H1 (cell line): Measurements from ENCODE around the gene DPF3. TPM values are rescaled to one million over a fixed set of nuclear protein-coding genes. Genes with fewer than 3 reads are reported as not detected.

Experiments
- CTCF ChIA-PET: fragments of 300-600 bp; sonication (Branson Sonifier 250); formaldehyde crosslinking; loops from one replicate; lab custom pipeline; 2021; ENCODE audit not compliant: partially characterized antibody; lab: Charles Lee
- POLR2A ChIA-PET: fragments of 300-600 bp; sonication (Branson Sonifier 250); formaldehyde crosslinking; loops from one replicate; lab custom pipeline; 2021; ENCODE audit warnings: inconsistent platforms; ENCODE audit not compliant: partially characterized antibody; lab: Charles Lee
- DNase-seq, 2 experiments: peaks; one replicate each; pipeline versions ENCODE4 v3.0.0 to v3.0.0-alpha.2; 2010 to 2022; ENCODE audit warnings: low spot score in 2 of 2, low read depth in 1 of 2, mixed read lengths in 1 of 2
- FAIRE-seq: peaks from 2 replicates; lab custom pipeline; 2011; peaks lifted over from hg19 to GRCh38; lab: Jason Lieb, UNC
- H2AFZ ChIP-seq: 2 replicates; pipeline ENCODE4 v1.8.1; 2012; ENCODE audit warnings: low read length, inconsistent platforms
- H2AK5ac ChIP-seq: 2 replicates; pipeline ENCODE4 v1.6.1; 2013; ENCODE audit warnings: low read depth, low read length
- H2BK120ac ChIP-seq: replicated peaks from 2 replicates; pipeline ENCODE3; 2013; ENCODE audit warnings: low read depth, low read length, inconsistent platforms
- H2BK12ac ChIP-seq: 2 replicates; pipeline ENCODE4 v1.6.1; 2013; ENCODE audit warnings: low read depth, low read length
- H2BK15ac ChIP-seq: 2 replicates; pipeline ENCODE4 v1.6.1; 2013; ENCODE audit warnings: low read length
- H2BK20ac ChIP-seq: 2 replicates; pipeline ENCODE4 v1.6.1; 2013; ENCODE audit warnings: low read length
- H2BK5ac ChIP-seq: 2 replicates; pipeline ENCODE4 v1.6.1; 2013; ENCODE audit warnings: low read depth, low read length
- H3K14ac ChIP-seq: 2 replicates; pipeline ENCODE4 v1.6.1; 2013; ENCODE audit warnings: inconsistent platforms; ENCODE audit not compliant: insufficient read length
- H3K18ac ChIP-seq: 2 replicates; pipeline ENCODE4 v1.6.1; 2013; ENCODE audit warnings: low read length; ENCODE audit errors: extremely low read depth
- H3K23ac ChIP-seq: 2 replicates; pipeline ENCODE4 v1.6.1; 2013; ENCODE audit warnings: inconsistent platforms; ENCODE audit not compliant: insufficient read length
- H3K23me2 ChIP-seq: 2 replicates; pipeline ENCODE4 v1.6.1; 2013; ENCODE audit warnings: low read depth, low read length
- H3K27ac ChIP-seq: 2 replicates; pipeline ENCODE4 v1.6.1; 2011; ENCODE audit warnings: low read depth, low read length, inconsistent platforms
- H3K27me3 ChIP-seq, 4 experiments: replicated peaks in 1 of 4; 1 replicate in 1 of 4; 2 replicates in 3 of 4; pipeline versions ENCODE4 v1.6.1 to v1.8.1; 2011 to 2013; ENCODE audit warnings: low read length in 3 of 4, mild to moderate bottlenecking in 3 of 4, inconsistent platforms in 2 of 4, mixed read lengths in 2 of 4, moderate library complexity in 1 of 4; ENCODE audit not compliant: control insufficient read depth in 3 of 4, insufficient read depth in 3 of 4; ENCODE audit errors: extremely low read depth in 1 of 4
- H3K36me3 ChIP-seq, 4 experiments: 2 replicates each; pipeline versions ENCODE4 v1.6.1 to v1.8.1; 2011 to 2013; ENCODE audit warnings: mild to moderate bottlenecking in 4 of 4, low read length in 3 of 4, moderate library complexity in 2 of 4, control low read depth in 1 of 4, inconsistent platforms in 1 of 4; ENCODE audit not compliant: insufficient read depth in 4 of 4, control insufficient read depth in 2 of 4
- H3K4ac ChIP-seq: replicated peaks from 2 replicates; pipeline ENCODE3; 2013; ENCODE audit warnings: low read length, low read depth, mixed read lengths, inconsistent platforms; ENCODE audit not compliant: insufficient read length
- H3K4me1 ChIP-seq, 4 experiments: replicated peaks in 1 of 4; 1 replicate in 1 of 4; 2 replicates in 3 of 4; pipeline versions ENCODE4 v1.6.1 to v1.8.1; 2011 to 2013; ENCODE audit warnings: low read length in 3 of 4, inconsistent platforms in 2 of 4, mixed read lengths in 1 of 4; ENCODE audit not compliant: insufficient read depth in 4 of 4, control insufficient read depth in 3 of 4
- H3K4me2 ChIP-seq, 2 experiments: 2 replicates each; pipeline versions ENCODE4 v1.6.1 to v1.8.1; 2011 to 2013; ENCODE audit warnings: low read depth in 2 of 2, low read length in 2 of 2, control low read depth in 1 of 2, inconsistent platforms in 1 of 2, mild to moderate bottlenecking in 1 of 2; ENCODE audit not compliant: insufficient read depth in 1 of 2
- H3K4me3 ChIP-seq, 4 experiments: fragments of 200-600, 300-600 bp in 1 of 4; sonication (generic), shearing (Covaris generic), sonication (Bioruptor Twin) in 1 of 4; 2 replicates each; pipeline versions ENCODE4 v1.5.1 to v1.8.1; 2011 to 2016; ENCODE audit warnings: low read length in 4 of 4, low read depth in 3 of 4, control low read depth in 2 of 4, inconsistent platforms in 2 of 4, mild to moderate bottlenecking in 2 of 4, mixed read lengths in 1 of 4, moderate library complexity in 1 of 4; ENCODE audit not compliant: insufficient read depth in 2 of 4; ENCODE audit errors: extremely low read depth in 1 of 4
- H3K56ac ChIP-seq: replicated peaks from 2 replicates; pipeline ENCODE3; 2013; ENCODE audit warnings: low read depth, mild to moderate bottlenecking, mixed read lengths, low read length, inconsistent platforms; ENCODE audit not compliant: insufficient read length
- H3K79me1 ChIP-seq: 2 replicates; pipeline ENCODE4 v1.6.1; 2013; ENCODE audit warnings: low read depth, low read length, control low read depth
- H3K79me2 ChIP-seq, 2 experiments: 2 replicates each; pipeline versions ENCODE4 v1.6.1 to v1.8.1; 2012 to 2013; ENCODE audit warnings: low read length in 2 of 2, mild to moderate bottlenecking in 2 of 2, inconsistent platforms in 1 of 2; ENCODE audit not compliant: insufficient read depth in 2 of 2, control insufficient read depth in 1 of 2
- H3K9ac ChIP-seq, 4 experiments: replicated peaks in 1 of 4; 1 replicate in 1 of 4; 2 replicates in 3 of 4; pipeline versions ENCODE4 v1.6.1 to v1.8.1; 2011 to 2013; ENCODE audit warnings: low read depth in 3 of 4, low read length in 3 of 4, control low read depth in 2 of 4, mild to moderate bottlenecking in 2 of 4, moderate library complexity in 2 of 4, inconsistent platforms in 1 of 4; ENCODE audit errors: extremely low read depth in 1 of 4
- H3K9me3 ChIP-seq, 2 experiments: 2 replicates each; pipeline versions ENCODE4 v1.6.1 to v1.8.1; 2012 to 2013; ENCODE audit warnings: mild to moderate bottlenecking in 2 of 2, moderate library complexity in 2 of 2, control low read depth in 1 of 2, inconsistent platforms in 1 of 2, low read depth in 1 of 2, low read length in 1 of 2, mixed read lengths in 1 of 2; ENCODE audit not compliant: insufficient read depth in 2 of 2
- H4K20me1 ChIP-seq, 2 experiments: replicated peaks in 1 of 2; 2 replicates each; pipeline versions ENCODE3 to v1.8.1; 2011 to 2013; ENCODE audit warnings: inconsistent platforms in 2 of 2, low read length in 2 of 2, mild to moderate bottlenecking in 1 of 2; ENCODE audit not compliant: insufficient read depth in 2 of 2, control insufficient read depth in 1 of 2
- H4K5ac ChIP-seq: 2 replicates; pipeline ENCODE4 v1.6.1; 2013; ENCODE audit warnings: low read length, low read depth, mixed read lengths, inconsistent platforms; ENCODE audit not compliant: insufficient read length
- H4K8ac ChIP-seq: 2 replicates; pipeline ENCODE4 v1.8.0; 2013; ENCODE audit warnings: mild to moderate bottlenecking, moderate library complexity, low read length, inconsistent platforms; ENCODE audit not compliant: insufficient read depth; ENCODE audit errors: extremely low read depth
- H4K91ac ChIP-seq: replicated peaks from 2 replicates; pipeline ENCODE3; 2013; ENCODE audit warnings: low read length, mixed read lengths, inconsistent platforms; ENCODE audit not compliant: insufficient read length
- ATF3 ChIP-seq: IDR thresholded peaks from 2 replicates; pipeline ENCODE4 v1.6.1; 2011; ENCODE audit warnings: low read depth, mild to moderate bottlenecking, low read length; ENCODE audit not compliant: insufficient read depth
- CHD2 ChIP-seq: IDR thresholded peaks from 2 replicates; pipeline ENCODE4 v1.6.1; 2012; ENCODE audit warnings: low read length, improper control_type of control experiment
- CTBP2 ChIP-seq: IDR thresholded peaks from 2 replicates; pipeline ENCODE4 v1.7.0; 2011; ENCODE audit warnings: borderline replicate concordance, mild to moderate bottlenecking, moderate library complexity, mixed read lengths, low read length; ENCODE audit not compliant: insufficient read depth, insufficient read length
- CTCF ChIP-seq, 3 experiments: IDR thresholded peaks; 1 replicate in 2 of 3; 2 replicates in 1 of 3; pipeline versions ENCODE4 v1.5.1 to v1.6.1; 2011; ENCODE audit warnings: low read length in 3 of 3, mild to moderate bottlenecking in 3 of 3, inconsistent platforms in 2 of 3, low read depth in 1 of 3, moderate library complexity in 1 of 3; ENCODE audit not compliant: insufficient read depth in 1 of 3; ENCODE audit errors: control extremely low read depth in 1 of 3
- POLR2AphosphoS5 ChIP-seq: IDR thresholded peaks from 2 replicates; pipeline ENCODE4 v1.6.1; 2011; ENCODE audit warnings: low read depth, low read length
- ZNF274 ChIP-seq: IDR thresholded peaks from 2 replicates; pipeline ENCODE4 v1.7.0; 2012; ENCODE audit warnings: low read length, borderline replicate concordance; ENCODE audit errors: extremely low read depth
- WGBS, 2 experiments: shearing (Covaris generic) in 1 of 2; methylation state at CpG; one replicate each; pipeline versions ENCODE4 v1.1.6 to v1.1.7; 2013 to 2015; ENCODE audit warnings: low lambda C conversion rate in 2 of 2, mixed read lengths in 2 of 2, inconsistent platforms in 1 of 2, low coverage in 1 of 2, missing lambda C conversion rate in 1 of 2; ENCODE audit not compliant: insufficient replicate concordance in 2 of 2, insufficient coverage in 1 of 2, insufficient read length in 1 of 2; ENCODE audit errors: extremely low coverage in 1 of 2, missing lambda C conversion rate in 1 of 2; 5-methylcytosine and 5-hydroxymethylcytosine counted together
- polyA plus RNA-seq, 7 experiments: library from polyadenylated mRNA; depleted of rRNA in 3 of 7; stranded (reverse) in 5 of 7; unstranded in 2 of 7; fragments of >200 nt in 5 of 7; fragments of 200-250 nt in 2 of 7; gene quantifications; 1 replicate in 5 of 7; 2 replicates in 1 of 7; 4 replicates in 1 of 7; pipeline versions ENCODE4 v1.2.1 to v1.2.3, GENCODE V29; 2011 to 2013; ENCODE audit warnings: missing spikeins in 2 of 7, mixed read lengths in 2 of 7
- total RNA-seq: library from RNA; stranded (reverse); fragmentation: NEBNext Ultra II Directional; extraction: Animal tissue kit (Norgen Biotek cat#: 25700); gene quantifications from 2 replicates; pipeline ENCODE4 v1.2.1, GENCODE V29; 2021

DPF3 gene
- total and polyA plus RNA-seq, 2 of the 8 experiments (the other 6 are each of a cell fraction or from before 2014, with no cell fraction given), result 0.19 TPM; not detected in 1

- Histone ChIP-seq H3K23ac (no peak overlapping the region), H3K79me1 (no peaks in the 10 kb centered on the region), H3K4me3 (no peak overlapping the region), H3K56ac (no peak overlapping the region), H2BK120ac (no peak overlapping the region), H4K91ac (no peak overlapping the region), H3K18ac (no peak overlapping the region), H2BK15ac (no peak overlapping the region), H2BK12ac (no peak overlapping the region), H3K14ac (no peak overlapping the region), H3K9ac (no peak overlapping the region), H4K5ac (no peak overlapping the region), H3K4ac (no peak overlapping the region), H4K20me1 (no peaks in the 10 kb centered on the region), H2AK5ac (no peak overlapping the region), H3K36me3 (no peaks in the 10 kb centered on the region), H3K23me2 (peaks cover 1% of the 10 kb centered on the region; the same call in 1 of the 2 replicates), H2BK20ac (no peak overlapping the region), H3K4me1 (no peaks in the 10 kb centered on the region; a peak in 1 of 7 replicates), H2AFZ (peak overlapping the region; percentile 3; the same call in 1 of the 2 replicates), H2BK5ac (no peak overlapping the region), H4K8ac (no peak overlapping the region), H3K27ac (no peak overlapping the region), H3K4me2 (no peak overlapping the region), H3K27me3 (no peaks in the 10 kb centered on the region), H3K79me2 (no peaks in the 10 kb centered on the region), H3K9me3 (peaks cover 0 to 9% of the 10 kb centered on the region in 2 experiments; a peak in 1 of 4 replicates)
- POLR2A ChIA-PET, result no interaction called here
- DNase-seq, result no peak
- TF ChIP-seq CHD2, result no peak
- no peak for TF ChIP-seq CTBP2
- TF ChIP-seq ZNF274, result no peak
- TF ChIP-seq POLR2AphosphoS5, result no peak
- TF ChIP-seq ATF3, result no peak
- TF ChIP-seq CTCF (IDR thresholded peaks at IDR 0.05; ENCODE audit: control extremely low read depth in 1 of 3, insufficient read depth in 1 of 3, low read depth in 1 of 3, low read length in 3 of 3), result no peak
- CTCF ChIA-PET, result interaction anchor here (1.8 kb wide), 1 partner anchor 257 kb away, joined by 4 read pairs; no protein-coding TSS in a partner anchor
- FAIRE-seq, result no peak
- WGBS, 2 experiments, result 96% methylated on average over 11 of the region's 11 CpGs; no CpG with 5 or more reads in 1 of the 2 experiments
Observed at GRCh38 chr14:72771561-72771960, 122.3 kb downstream of the DPF3 start.
